ENCODE results near the gene AFP.

AFP gene

DNA sequence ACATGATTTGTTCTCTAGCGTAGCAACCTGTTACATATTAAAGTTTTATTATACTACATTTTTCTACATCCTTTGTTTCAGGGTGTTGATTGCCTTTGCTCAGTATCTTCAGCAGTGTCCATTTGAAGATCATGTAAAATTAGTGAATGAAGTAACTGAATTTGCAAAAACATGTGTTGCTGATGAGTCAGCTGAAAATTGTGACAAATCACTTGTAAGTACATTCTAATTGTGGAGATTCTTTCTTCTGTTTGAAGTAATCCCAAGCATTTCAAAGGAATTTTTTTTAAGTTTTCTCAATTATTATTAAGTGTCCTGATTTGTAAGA is 29.5 kb upstream of the AFP start:
- Histone ChIP-seq H3K4me1 (ENCODE audit: control insufficient read depth, insufficient read depth, low read length) (no peaks in the 10 kb centered on the region), H3K9me3 (replicated peaks; ENCODE audit: low read length) (no peaks in the 10 kb centered on the region), H3K36me3 (ENCODE audit: insufficient read depth, low read length) (no peaks in the 10 kb centered on the region), H3K4me2 (ENCODE audit: low read length) (no peak overlapping the region), H3K4me3 (ENCODE audit: low read length) (no peak overlapping the region), H3K27me3 (ENCODE audit: control insufficient read depth, insufficient read depth, low read length) (peaks cover 3% of the 10 kb centered on the region), H3K9ac (ENCODE audit: low read depth, low read length) (no peak overlapping the region)

GRCh38 chr4:73407227-73407673 is 28.8 kb upstream of the AFP start:
- H3K4me3 ChIP-seq (ENCODE audit: low read length): no peak overlapping the region
- no peaks in the 10 kb centered on the region for H3K9me3 ChIP-seq (replicated peaks; ENCODE audit: low read length)
- H3K4me1 ChIP-seq (ENCODE audit: control insufficient read depth, insufficient read depth, low read length): no peaks in the 10 kb centered on the region
- H3K4me2 ChIP-seq (ENCODE audit: low read length): no peak overlapping the region
- no peak overlapping the region for H3K9ac ChIP-seq (ENCODE audit: low read depth, low read length)
- no peaks in the 10 kb centered on the region for H3K36me3 ChIP-seq (ENCODE audit: insufficient read depth, low read length)
- peaks cover 3% of the 10 kb centered on the region for H3K27me3 ChIP-seq (ENCODE audit: control insufficient read depth, insufficient read depth, low read length)

DNA sequence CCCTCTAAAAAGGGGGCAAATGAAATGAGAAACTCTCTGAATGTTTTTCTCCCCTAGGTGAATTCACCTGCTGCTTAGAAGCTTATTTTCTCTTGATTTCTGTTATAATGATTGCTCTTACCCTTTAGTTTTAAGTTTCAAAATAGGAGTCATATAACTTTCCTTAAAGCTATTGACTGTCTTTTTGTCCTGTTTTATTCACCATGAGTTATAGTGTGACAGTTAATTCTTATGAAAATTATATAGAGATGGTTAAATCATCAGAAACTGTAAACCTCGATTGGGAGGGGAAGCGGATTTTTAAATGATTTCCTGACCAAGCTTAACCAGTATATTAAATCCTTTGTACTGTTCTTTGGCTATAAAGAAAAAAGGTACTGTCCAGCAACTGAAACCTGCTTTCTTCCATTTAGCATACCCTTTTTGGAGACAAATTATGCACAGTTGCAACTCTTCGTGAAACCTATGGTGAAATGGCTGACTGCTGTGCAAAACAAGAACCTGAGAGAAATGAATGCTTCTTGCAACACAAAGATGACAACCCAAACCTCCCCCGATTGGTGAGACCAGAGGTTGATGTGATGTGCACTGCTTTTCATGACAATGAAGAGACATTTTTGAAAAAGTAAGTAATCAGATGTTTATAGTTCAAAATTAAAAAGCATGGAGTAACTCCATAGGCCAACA is 27.7 kb upstream of the AFP start:
- H3K4me1 ChIP-seq (ENCODE audit: control insufficient read depth, insufficient read depth, low read length): no peaks in the 10 kb centered on the region
- H3K4me2 ChIP-seq (ENCODE audit: low read length): no peak overlapping the region
- no peaks in the 10 kb centered on the region for H3K36me3 ChIP-seq (ENCODE audit: insufficient read depth, low read length)
- no peak overlapping the region for H3K4me3 ChIP-seq (ENCODE audit: low read length)
- H3K27me3 ChIP-seq (ENCODE audit: control insufficient read depth, insufficient read depth, low read length): peaks cover 3% of the 10 kb centered on the region
- H3K9ac ChIP-seq (ENCODE audit: low read depth, low read length): no peak overlapping the region
- no peaks in the 10 kb centered on the region for H3K9me3 ChIP-seq (replicated peaks; ENCODE audit: low read length)

DNA sequence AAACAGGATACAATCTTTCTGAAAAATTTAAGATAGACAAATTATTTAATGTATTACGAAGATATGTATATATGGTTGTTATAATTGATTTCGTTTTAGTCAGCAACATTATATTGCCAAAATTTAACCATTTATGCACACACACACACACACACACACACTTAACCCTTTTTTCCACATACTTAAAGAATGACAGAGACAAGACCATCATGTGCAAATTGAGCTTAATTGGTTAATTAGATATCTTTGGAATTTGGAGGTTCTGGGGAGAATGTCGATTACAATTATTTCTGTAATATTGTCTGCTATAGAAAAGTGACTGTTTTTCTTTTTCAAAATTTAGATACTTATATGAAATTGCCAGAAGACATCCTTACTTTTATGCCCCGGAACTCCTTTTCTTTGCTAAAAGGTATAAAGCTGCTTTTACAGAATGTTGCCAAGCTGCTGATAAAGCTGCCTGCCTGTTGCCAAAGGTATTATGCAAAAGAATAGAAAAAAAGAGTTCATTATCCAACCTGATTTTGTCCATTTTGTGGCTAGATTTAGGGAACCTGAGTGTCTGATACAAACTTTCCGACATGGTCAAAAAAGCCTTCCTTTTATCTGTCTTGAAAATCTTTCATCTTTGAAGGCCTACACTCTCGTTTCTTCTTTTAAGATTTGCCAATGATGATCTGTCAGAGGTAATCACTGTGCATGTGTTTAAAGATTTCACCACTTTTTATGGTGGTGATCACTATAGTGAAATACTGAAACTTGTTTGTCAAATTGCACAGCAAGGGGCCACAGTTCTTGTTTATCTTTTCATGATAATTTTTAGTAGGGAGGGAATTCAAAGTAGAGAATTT is 26.8 kb upstream of the AFP start:
- H3K27me3 ChIP-seq (ENCODE audit: control insufficient read depth, insufficient read depth, low read length): peaks cover 3% of the 10 kb centered on the region

GRCh38 chr4:73409978-73410548 is 26.0 kb upstream of the AFP start:
- no peak overlapping the region for H3K4me2 ChIP-seq (ENCODE audit: low read length)
- H3K36me3 ChIP-seq (ENCODE audit: insufficient read depth, low read length): no peaks in the 10 kb centered on the region
- no peak overlapping the region for H3K4me3 ChIP-seq (ENCODE audit: low read length)
- H3K9ac ChIP-seq (ENCODE audit: low read depth, low read length): no peak overlapping the region
- peaks cover 3% of the 10 kb centered on the region for H3K27me3 ChIP-seq (ENCODE audit: control insufficient read depth, insufficient read depth, low read length)
- H3K4me1 ChIP-seq (ENCODE audit: control insufficient read depth, insufficient read depth, low read length): no peaks in the 10 kb centered on the region
- H3K9me3 ChIP-seq (replicated peaks; ENCODE audit: low read length): no peaks in the 10 kb centered on the region

More for the DNA sequence above, 26.8 kb upstream of the AFP start:
- H3K4me2 ChIP-seq (ENCODE audit: low read length): no peak overlapping the region
- H3K9me3 ChIP-seq (replicated peaks; ENCODE audit: low read length): no peaks in the 10 kb centered on the region
- H3K9ac ChIP-seq (ENCODE audit: low read depth, low read length): no peak overlapping the region
- no peak overlapping the region for H3K4me3 ChIP-seq (ENCODE audit: low read length)
- no peaks in the 10 kb centered on the region for H3K4me1 ChIP-seq (ENCODE audit: control insufficient read depth, insufficient read depth, low read length)
- no peaks in the 10 kb centered on the region for H3K36me3 ChIP-seq (ENCODE audit: insufficient read depth, low read length)

DNA sequence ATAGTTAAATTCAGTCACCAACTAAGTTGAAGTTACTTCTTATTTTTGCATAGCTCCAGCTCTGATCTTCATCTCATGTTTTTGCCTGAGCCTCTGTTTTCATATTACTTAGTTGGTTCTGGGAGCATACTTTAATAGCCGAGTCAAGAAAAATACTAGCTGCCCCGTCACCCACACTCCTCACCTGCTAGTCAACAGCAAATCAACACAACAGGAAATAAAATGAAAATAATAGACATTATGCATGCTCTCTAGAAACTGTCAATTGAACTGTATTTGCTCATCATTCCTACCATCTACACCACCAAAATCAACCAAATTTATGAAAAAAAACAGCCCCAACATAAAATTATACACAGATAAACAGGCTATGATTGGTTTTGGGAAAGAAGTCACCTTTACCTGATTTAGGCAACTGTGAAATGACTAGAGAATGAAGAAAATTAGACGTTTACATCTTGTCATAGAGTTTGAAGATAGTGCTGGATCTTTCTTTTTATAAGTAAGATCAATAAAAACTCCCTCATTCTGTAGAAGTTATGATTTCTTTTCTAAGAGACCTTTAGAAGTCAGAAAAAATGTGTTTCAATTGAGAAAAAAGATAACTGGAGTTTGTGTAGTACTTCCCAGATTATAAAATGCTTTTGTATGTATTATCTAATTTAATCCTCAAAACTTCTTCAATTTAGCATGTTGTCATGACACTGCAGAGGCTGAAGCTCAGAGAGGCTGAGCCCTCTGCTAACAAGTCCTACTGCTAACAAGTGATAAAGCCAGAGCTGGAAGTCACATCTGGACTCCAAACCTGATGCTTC is 24.9 kb upstream of the AFP start:
- Histone ChIP-seq H3K4me1 (ENCODE audit: control insufficient read depth, insufficient read depth, low read length) (no peaks in the 10 kb centered on the region), H3K36me3 (ENCODE audit: insufficient read depth, low read length) (no peaks in the 10 kb centered on the region)

GRCh38 chr4:73411731-73412414 is 24.1 kb upstream of the AFP start:
- Histone ChIP-seq H3K9ac (ENCODE audit: low read depth, low read length) (no peak overlapping the region), H3K4me1 (ENCODE audit: control insufficient read depth, insufficient read depth, low read length) (no peaks in the 10 kb centered on the region), H3K4me2 (ENCODE audit: low read length) (no peak overlapping the region), H3K4me3 (ENCODE audit: low read length) (no peak overlapping the region), H3K36me3 (ENCODE audit: insufficient read depth, low read length) (no peaks in the 10 kb centered on the region), H3K27me3 (ENCODE audit: control insufficient read depth, insufficient read depth, low read length) (peaks cover 3% of the 10 kb centered on the region), H3K9me3 (replicated peaks; ENCODE audit: low read length) (no peaks in the 10 kb centered on the region)

More for the DNA sequence above, 24.9 kb upstream of the AFP start:
- H3K4me2 ChIP-seq (ENCODE audit: low read length): no peak overlapping the region
- H3K9ac ChIP-seq (ENCODE audit: low read depth, low read length): no peak overlapping the region
- H3K9me3 ChIP-seq (replicated peaks; ENCODE audit: low read length): no peaks in the 10 kb centered on the region
- H3K27me3 ChIP-seq (ENCODE audit: control insufficient read depth, insufficient read depth, low read length): peaks cover 3% of the 10 kb centered on the region
- no peak overlapping the region for H3K4me3 ChIP-seq (ENCODE audit: low read length)

GRCh38 chr4:73413294-73413755 is 22.7 kb upstream of the AFP start:
- H3K4me1 ChIP-seq (ENCODE audit: control insufficient read depth, insufficient read depth, low read length): no peaks in the 10 kb centered on the region
- H3K4me3 ChIP-seq (ENCODE audit: low read length): no peak overlapping the region
- H3K36me3 ChIP-seq (ENCODE audit: insufficient read depth, low read length): no peaks in the 10 kb centered on the region
- peaks cover 3% of the 10 kb centered on the region for H3K27me3 ChIP-seq (ENCODE audit: control insufficient read depth, insufficient read depth, low read length)
- H3K4me2 ChIP-seq (ENCODE audit: low read length): no peak overlapping the region
- no peaks in the 10 kb centered on the region for H3K9me3 ChIP-seq (replicated peaks; ENCODE audit: low read length)
- no peak overlapping the region for H3K9ac ChIP-seq (ENCODE audit: low read depth, low read length)

DNA sequence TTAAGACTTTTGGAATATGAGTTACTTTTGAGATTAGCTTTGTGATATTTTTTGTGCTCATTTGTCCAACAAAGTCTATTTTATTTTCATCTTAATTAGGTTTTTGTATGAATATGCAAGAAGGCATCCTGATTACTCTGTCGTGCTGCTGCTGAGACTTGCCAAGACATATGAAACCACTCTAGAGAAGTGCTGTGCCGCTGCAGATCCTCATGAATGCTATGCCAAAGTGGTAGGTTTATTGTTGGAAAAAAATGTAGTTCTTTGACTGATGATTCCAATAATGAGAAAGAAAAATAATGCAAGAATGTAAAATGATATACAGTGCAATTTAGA is 21.1 kb upstream of the AFP start:
- Histone ChIP-seq H3K4me2 (ENCODE audit: low read length) (no peak overlapping the region), H3K27me3 (ENCODE audit: control insufficient read depth, insufficient read depth, low read length) (peaks cover 7% of the 10 kb centered on the region), H3K9me3 (replicated peaks; ENCODE audit: low read length) (no peaks in the 10 kb centered on the region), H3K36me3 (ENCODE audit: insufficient read depth, low read length) (no peaks in the 10 kb centered on the region), H3K9ac (ENCODE audit: low read depth, low read length) (no peak overlapping the region), H3K4me3 (ENCODE audit: low read length) (no peak overlapping the region), H3K4me1 (ENCODE audit: control insufficient read depth, insufficient read depth, low read length) (no peaks in the 10 kb centered on the region)

DNA sequence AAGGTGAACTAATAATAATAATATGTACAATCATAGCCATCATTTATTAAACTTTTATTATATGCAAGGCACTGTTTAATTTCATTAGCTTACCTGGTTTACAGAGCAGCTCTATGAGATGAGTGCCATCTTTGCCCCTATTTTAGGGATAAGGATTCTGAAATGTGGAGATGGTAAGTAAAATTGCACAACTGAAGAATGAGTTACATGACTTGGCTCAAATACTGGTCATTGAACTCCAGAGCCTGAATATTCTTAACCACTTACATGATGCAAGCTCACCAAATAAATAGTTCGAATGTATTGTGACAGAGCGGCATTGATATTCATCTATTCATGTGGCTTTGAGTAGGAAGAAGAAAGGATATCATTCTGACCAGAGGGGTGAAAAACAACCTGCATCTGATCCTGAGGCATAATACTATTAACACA is 20.2 kb upstream of the AFP start:
- H3K9me3 ChIP-seq (replicated peaks; ENCODE audit: low read length): no peaks in the 10 kb centered on the region
- H3K36me3 ChIP-seq (ENCODE audit: insufficient read depth, low read length): no peaks in the 10 kb centered on the region
- no peak overlapping the region for H3K4me2 ChIP-seq (ENCODE audit: low read length)
- no peak overlapping the region for H3K9ac ChIP-seq (ENCODE audit: low read depth, low read length)
- no peaks in the 10 kb centered on the region for H3K4me1 ChIP-seq (ENCODE audit: control insufficient read depth, insufficient read depth, low read length)
- H3K4me3 ChIP-seq (ENCODE audit: low read length): no peak overlapping the region
- peaks cover 7% of the 10 kb centered on the region for H3K27me3 ChIP-seq (ENCODE audit: control insufficient read depth, insufficient read depth, low read length)
